Gastrocnemius medialis (tissue), 4 donors: Measurements from ENCODE around the gene DIP2A. TPM values are rescaled to one million over a fixed set of nuclear protein-coding genes. Genes with fewer than 3 reads are reported as not detected.
A peak's percentile ranks its signal among the peaks of the same experiment; 100 is the strongest.
"Not testable (repeated sequence)": the region's sequence is repeated elsewhere in the genome, so short reads cannot be mapped to it uniquely, and the experiment has no call there.

Experiments
- ATAC-seq, 2 donors: fragments of 150-250 bp; one replicate each; pipeline ENCODE4 v1.9.1; 2016
- DNase-seq, 2 donors: peaks; one replicate each; pipeline ENCODE4 v3.0.0-alpha.2; 2019
- H3K27ac ChIP-seq, 4 donors: fragments of 200-600 bp; sonication (generic); 1 replicate in 1 of 4; 2 replicates in 3 of 4; pipeline ENCODE4 v1.5.1; 2016 to 2018; ENCODE audit warnings: mild to moderate bottlenecking in 2 of 4, moderate library complexity in 1 of 4
- H3K27me3 ChIP-seq, 3 donors: fragments of 200-600 bp; sonication (generic) in 2 of 3; 1 replicate in 1 of 3; 2 replicates in 2 of 3; pipeline versions ENCODE4 v1.5.1 to v1.6.0; 2016 to 2019; ENCODE audit warnings: mild to moderate bottlenecking in 1 of 3, moderate library complexity in 1 of 3
- H3K36me3 ChIP-seq, 2 donors: fragments of 200-600 bp; sonication (generic) in 1 of 2; one replicate each; pipeline ENCODE4 v1.5.1; 2017 to 2018
- H3K4me1 ChIP-seq, 2 donors: fragments of 200-600 bp; sonication (generic) in 1 of 2; one replicate each; pipeline ENCODE4 v1.5.1; 2016 to 2017; ENCODE audit warnings: mild to moderate bottlenecking in 2 of 2
- H3K4me3 ChIP-seq, 4 donors: fragments of 200-600 bp; sonication (generic) in 3 of 4; 1 replicate in 1 of 4; 2 replicates in 3 of 4; pipeline ENCODE4 v1.5.1; 2016 to 2019; ENCODE audit warnings: mild to moderate bottlenecking in 2 of 4
- H3K9me3 ChIP-seq, 3 donors: fragments of 200-600 bp; sonication (generic) in 2 of 3; 1 replicate in 1 of 3; 2 replicates in 2 of 3; pipeline ENCODE4 v1.5.1; 2016 to 2019
- POLR2A ChIP-seq, 2 donors: fragments of 450-650 bp; IDR thresholded peaks; one replicate each; pipeline ENCODE4 v1.6.1; 2017; ENCODE audit warnings: antibody characterized with exemption in 2 of 2, mild to moderate bottlenecking in 2 of 2, moderate library complexity in 2 of 2
- in situ Hi-C, 4 donors: fragments of 200-750 bp; cut with MboI; loops; one replicate each; pipeline versions ENCODE4 v1.15.0 to v1.8.0; 2017; ENCODE audit warnings: low sequenced_read_pairs in 4 of 4
- intact Hi-C: fragments of 100-400 bp; cut with DNase I; formaldehyde crosslinking; loops from one replicate; pipeline ENCODE4 v1.15.1; 2023; ENCODE audit warnings: low total_unique reads
- total RNA-seq, 4 donors: library from RNA; depleted of rRNA; stranded (reverse); fragments of >200 nt; gene quantifications; one replicate each; pipeline versions ENCODE4 v1.1.0 to v1.2.3, GENCODE V29; 2016
- TF ChIP-seq, protein P1 (sequence below), 5 experiments: fragments of 450-650 bp in 3 of 5; fragments of 200-600 bp in 2 of 5; sonication (generic) in 2 of 5; IDR thresholded peaks in 4 of 5; conservative IDR thresholded peaks in 1 of 5; 1 replicate in 4 of 5; 2 replicates in 1 of 5; pipeline ENCODE4 v1.5.1; 2016 to 2019; ENCODE audit warnings: antibody characterized with exemption in 5 of 5, mild to moderate bottlenecking in 3 of 5, moderate library complexity in 3 of 5

DIP2A gene
- total RNA-seq, 4 donors from 2014 or later, result 6.3 to 15.5 (median 11.8) TPM

DNA sequence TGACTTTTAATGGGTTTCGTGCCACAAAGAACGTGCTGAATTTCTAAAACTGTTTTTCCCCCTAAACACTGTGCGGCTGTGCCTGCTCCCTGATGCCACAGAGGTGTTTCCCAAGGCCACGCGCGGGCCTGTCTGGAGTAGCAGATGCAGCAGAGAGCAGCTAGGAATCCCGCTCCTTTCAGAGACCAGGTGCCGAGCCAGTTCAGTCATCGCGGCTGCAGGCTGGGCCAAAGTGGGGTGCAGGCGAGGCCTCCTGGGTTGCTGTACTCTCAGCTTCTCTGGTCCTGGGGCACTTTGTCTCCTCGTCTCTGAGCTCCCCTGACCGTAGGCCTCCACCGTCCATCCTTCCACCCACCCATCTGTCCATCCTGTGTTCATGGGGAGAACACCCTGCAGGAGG is 17.4 kb upstream of the DIP2A start:
- Histone ChIP-seq H3K36me3 (peaks cover 21 to 100% of the 10 kb centered on the region in 2 donors), H3K4me1 (no peaks in the 10 kb centered on the region), H3K9me3 (no peaks in the 10 kb centered on the region), H3K27me3 (no peaks in the 10 kb centered on the region), H3K27ac (peak overlapping the region in 1 of 4 donors; percentile 19), H3K4me3 (no peak overlapping the region)
- intact Hi-C loops (no loop called here), in situ Hi-C loops (no loop called here)
- DNase-seq, result no peak
- no peak for ATAC-seq
- TF ChIP-seq, protein P1, sequence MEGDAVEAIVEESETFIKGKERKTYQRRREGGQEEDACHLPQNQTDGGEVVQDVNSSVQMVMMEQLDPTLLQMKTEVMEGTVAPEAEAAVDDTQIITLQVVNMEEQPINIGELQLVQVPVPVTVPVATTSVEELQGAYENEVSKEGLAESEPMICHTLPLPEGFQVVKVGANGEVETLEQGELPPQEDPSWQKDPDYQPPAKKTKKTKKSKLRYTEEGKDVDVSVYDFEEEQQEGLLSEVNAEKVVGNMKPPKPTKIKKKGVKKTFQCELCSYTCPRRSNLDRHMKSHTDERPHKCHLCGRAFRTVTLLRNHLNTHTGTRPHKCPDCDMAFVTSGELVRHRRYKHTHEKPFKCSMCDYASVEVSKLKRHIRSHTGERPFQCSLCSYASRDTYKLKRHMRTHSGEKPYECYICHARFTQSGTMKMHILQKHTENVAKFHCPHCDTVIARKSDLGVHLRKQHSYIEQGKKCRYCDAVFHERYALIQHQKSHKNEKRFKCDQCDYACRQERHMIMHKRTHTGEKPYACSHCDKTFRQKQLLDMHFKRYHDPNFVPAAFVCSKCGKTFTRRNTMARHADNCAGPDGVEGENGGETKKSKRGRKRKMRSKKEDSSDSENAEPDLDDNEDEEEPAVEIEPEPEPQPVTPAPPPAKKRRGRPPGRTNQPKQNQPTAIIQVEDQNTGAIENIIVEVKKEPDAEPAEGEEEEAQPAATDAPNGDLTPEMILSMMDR (IDR thresholded peaks at IDR 0.05 in 4 of 5, conservative IDR thresholded peaks at IDR 0.05 in 1 of 5), result no peak
- no peak for TF ChIP-seq POLR2A (IDR thresholded peaks at IDR 0.05)

DNA sequence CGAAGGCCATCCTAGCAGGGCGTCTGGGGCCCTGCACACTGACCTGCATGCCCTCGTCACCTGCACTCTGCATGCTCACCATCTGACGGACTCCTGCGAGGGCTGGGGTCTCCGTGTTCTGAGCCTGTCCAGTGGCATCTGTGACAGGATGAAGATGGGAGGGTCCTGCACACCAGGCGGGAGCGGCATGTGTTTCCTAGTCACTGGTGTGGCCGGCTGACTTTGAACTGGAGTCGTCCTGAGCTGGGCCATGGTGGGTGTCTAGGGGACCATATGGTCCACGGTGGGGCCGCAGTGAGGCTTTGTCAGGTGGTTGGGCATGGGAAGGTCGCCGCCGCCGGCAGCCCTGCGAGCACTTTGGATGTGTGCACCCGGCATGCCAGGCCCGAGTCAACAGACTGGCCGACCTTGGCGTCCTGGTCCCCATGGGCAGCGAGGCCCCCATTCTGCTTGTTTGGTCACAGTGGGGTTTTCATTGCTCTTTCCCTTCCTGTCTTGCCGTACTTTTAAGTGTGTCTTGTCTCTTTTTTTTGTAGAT is 16.7 kb upstream of the DIP2A start:
- DNase-seq (no peak), ATAC-seq (no peak)
- intact Hi-C loops (no loop called here), in situ Hi-C loops (no loop called here)
- no peak for TF ChIP-seq POLR2A (IDR thresholded peaks at IDR 0.05)
- TF ChIP-seq, protein P1 (IDR thresholded peaks at IDR 0.05 in 4 of 5, conservative IDR thresholded peaks at IDR 0.05 in 1 of 5), result no peak
- no peak overlapping the region for H3K4me3 ChIP-seq
- no peaks in the 10 kb centered on the region for H3K9me3 ChIP-seq
- no peaks in the 10 kb centered on the region for H3K4me1 ChIP-seq
- peaks cover 21 to 98% of the 10 kb centered on the region in 2 donors for H3K36me3 ChIP-seq
- H3K27me3 ChIP-seq, result no peaks in the 10 kb centered on the region
- H3K27ac ChIP-seq, result peak overlapping the region in 3 of 4 donors; percentile 39 to 65 (median 61)

DNA sequence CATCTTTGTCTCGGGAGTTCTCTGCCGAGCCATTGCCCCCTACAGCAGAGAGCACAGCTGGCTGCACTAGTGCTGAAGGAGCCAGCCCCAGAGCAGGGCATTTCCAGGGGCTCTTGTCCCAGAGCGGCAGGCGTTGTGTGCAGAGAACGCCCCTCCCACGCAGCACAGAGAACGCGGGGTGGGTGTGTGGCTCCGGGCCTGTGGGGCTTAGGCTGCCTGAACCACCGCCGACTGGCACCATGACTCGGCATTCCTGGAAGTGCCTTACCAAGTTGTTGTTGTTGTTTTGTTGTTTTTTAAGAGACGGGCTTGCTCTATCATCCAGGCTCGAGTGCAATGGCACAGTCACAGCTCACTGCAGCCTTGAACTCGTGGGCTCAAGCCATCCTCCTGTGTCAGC is 15.8 kb upstream of the DIP2A start:
- ATAC-seq, result no peak
- no peak overlapping the region for H3K4me3 ChIP-seq
- no peaks in the 10 kb centered on the region for H3K4me1 ChIP-seq
- no peaks in the 10 kb centered on the region for H3K9me3 ChIP-seq
- no peak for TF ChIP-seq POLR2A (IDR thresholded peaks at IDR 0.05)
- TF ChIP-seq, protein P1 (IDR thresholded peaks at IDR 0.05 in 4 of 5, conservative IDR thresholded peaks at IDR 0.05 in 1 of 5), result no peak
- H3K27me3 ChIP-seq, result no peaks in the 10 kb centered on the region
- DNase-seq, result peak in 1 of 2 donors; percentile 13
- peaks cover 20 to 93% of the 10 kb centered on the region in 2 donors for H3K36me3 ChIP-seq
- intact Hi-C loops (no loop called here), in situ Hi-C loops (no loop called here)
- peak overlapping the region; percentile 39 to 65 (median 56) for H3K27ac ChIP-seq

DNA sequence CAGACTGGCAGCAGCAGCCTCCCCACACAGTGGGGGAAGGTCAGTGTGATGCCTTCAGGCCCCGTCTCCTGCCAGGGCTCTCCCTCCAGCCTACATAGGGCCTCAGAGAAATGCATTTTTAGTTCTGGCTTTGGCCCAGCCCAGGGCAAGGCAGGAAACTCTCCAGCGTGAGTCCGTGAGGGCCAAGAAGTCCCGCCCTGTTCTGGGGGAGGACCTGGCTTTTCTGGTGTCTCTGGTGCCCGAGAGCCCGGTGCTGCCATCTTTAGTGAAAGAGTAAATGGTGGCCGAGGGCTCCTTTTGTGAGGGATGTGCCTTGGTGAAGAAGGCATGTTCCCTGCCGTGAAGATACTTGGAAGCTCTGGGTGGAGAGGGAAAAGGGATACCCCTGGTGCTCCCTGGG is 14.8 kb upstream of the DIP2A start:
- peak in 1 of 2 donors; percentile 34 for DNase-seq
- in situ Hi-C loops, result no loop called here
- Histone ChIP-seq H3K4me1 (no peaks in the 10 kb centered on the region), H3K27me3 (no peaks in the 10 kb centered on the region), H3K4me3 (no peak overlapping the region), H3K27ac (peak overlapping the region; percentile 39 to 65 (median 56)), H3K9me3 (no peaks in the 10 kb centered on the region), H3K36me3 (peaks cover 16 to 83% of the 10 kb centered on the region in 2 donors)
- no peak for TF ChIP-seq POLR2A (IDR thresholded peaks at IDR 0.05)
- TF ChIP-seq, protein P1 (IDR thresholded peaks at IDR 0.05 in 4 of 5, conservative IDR thresholded peaks at IDR 0.05 in 1 of 5), result no peak
- no peak for ATAC-seq
- intact Hi-C loops, result no loop called here

DNA sequence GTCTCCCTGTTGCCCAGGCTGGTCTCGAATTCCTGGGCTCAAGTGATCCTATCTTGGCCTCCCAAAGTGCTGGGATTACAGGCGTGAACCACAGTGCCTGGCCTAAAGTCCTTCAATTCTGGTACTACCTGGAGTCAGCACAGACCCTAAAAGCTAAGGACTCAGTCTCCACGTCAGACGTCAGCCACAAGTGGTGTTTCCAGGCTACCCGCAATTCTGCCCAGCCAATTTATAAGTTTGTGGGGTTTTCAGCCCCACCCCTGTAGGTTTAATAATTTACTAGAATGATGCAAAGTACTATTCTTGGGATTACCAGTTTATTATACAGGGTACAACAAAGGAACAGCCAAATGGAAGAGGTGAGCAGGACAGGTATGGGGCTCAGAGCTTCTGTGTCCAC is 10.6 kb upstream of the DIP2A start:
- in situ Hi-C loops (no loop called here), intact Hi-C loops (no loop called here)
- no peaks in the 10 kb centered on the region for H3K27me3 ChIP-seq
- no peak for DNase-seq
- no peak for ATAC-seq
- peak in 1 of 2 donors; percentile 2 for TF ChIP-seq POLR2A (IDR thresholded peaks at IDR 0.05)
- TF ChIP-seq, protein P1 (IDR thresholded peaks at IDR 0.05 in 4 of 5, conservative IDR thresholded peaks at IDR 0.05 in 1 of 5), result no peak
- H3K36me3 ChIP-seq, result peaks cover 0 to 41% of the 10 kb centered on the region in 2 donors
- H3K4me3 ChIP-seq, result no peak overlapping the region
- H3K27ac ChIP-seq, result peak overlapping the region in 1 of 4 donors; percentile 26
- H3K4me1 ChIP-seq, result peaks cover 0 to 5% of the 10 kb centered on the region in 2 donors
- H3K9me3 ChIP-seq, result no peaks in the 10 kb centered on the region

DNA sequence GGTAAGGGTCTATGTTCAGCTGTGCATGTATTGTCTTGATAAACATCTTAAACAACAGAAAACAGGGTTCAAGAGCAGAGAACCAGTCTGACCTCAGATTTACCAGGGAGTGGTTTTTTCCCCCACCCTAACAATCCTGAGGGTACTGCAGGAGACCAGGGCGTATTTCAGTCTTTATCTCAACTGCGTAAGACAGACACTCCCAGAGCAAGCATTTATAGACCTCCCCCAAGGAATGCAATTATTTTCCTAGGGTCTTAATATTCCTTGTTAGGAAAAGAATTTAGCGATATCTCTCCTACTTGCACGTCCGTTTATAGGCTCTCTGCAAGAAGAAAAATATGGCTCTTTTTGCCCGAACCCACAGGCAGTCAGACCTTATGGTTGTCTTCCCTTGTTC is 9.8 kb upstream of the DIP2A start:
- intact Hi-C loops, H3K27me3 ChIP-seq, DNase-seq, in situ Hi-C loops, H3K9me3 ChIP-seq, H3K4me3 ChIP-seq, H3K27ac ChIP-seq, ATAC-seq, H3K4me1 ChIP-seq: not testable (repeated sequence)
- H3K36me3 ChIP-seq, result peaks cover 0 to 34% of the 10 kb centered on the region in 2 donors
